HG03175 (cell line): Measurements from ENCODE around the gene SLC7A6.
"Not testable (repeated sequence)": the region's sequence is repeated elsewhere in the genome, so short reads cannot be mapped to it uniquely, and the experiment has no call there.

ENCODE experiments used
- ATAC-seq: cut with Tn5 transposase; IDR thresholded peaks from one replicate; pipeline ENCODE4 v1.9.1; 2021; ENCODE audit warnings: mild to moderate bottlenecking, moderate library complexity; ENCODE audit not compliant: unreplicated experiment

SLC7A6 gene

GRCh38 chr16:68281368-68282063, 17.2 kb downstream of the SLC7A6 start:
- no peak for ATAC-seq

GRCh38 chr16:68282064-68282452, 17.7 kb downstream of the SLC7A6 start:
- ATAC-seq, result no peak

- no peak for ATAC-seq
Observed at GRCh38 chr16:68283346-68283745, 19.0 kb downstream of the SLC7A6 start.

GRCh38 chr16:68283801-68284598, 19.7 kb downstream of the SLC7A6 start:
- peak; percentile 42 for ATAC-seq

GRCh38 chr16:68284847-68285246, 20.5 kb downstream of the SLC7A6 start:
- peak; percentile 57 for ATAC-seq

- no peak for ATAC-seq
Observed at GRCh38 chr16:68285683-68286082, 21.4 kb downstream of the SLC7A6 start.

- no peak for ATAC-seq
Observed at GRCh38 chr16:68286153-68287074, 22.1 kb downstream of the SLC7A6 start.

GRCh38 chr16:68287276-68288251, 23.2 kb downstream of the SLC7A6 start:
- ATAC-seq, result no peak

GRCh38 chr16:68288252-68288650, 23.9 kb downstream of the SLC7A6 start:
- no peak for ATAC-seq

GRCh38 chr16:68288796-68289195, 24.5 kb downstream of the SLC7A6 start:
- ATAC-seq, result not testable (repeated sequence)

- no peak for ATAC-seq
Observed at GRCh38 chr16:68289202-68289601, 24.9 kb downstream of the SLC7A6 start.

- peak; percentile 89 for ATAC-seq
Observed at GRCh38 chr16:68289621-68290329, 25.4 kb downstream of the SLC7A6 start.

- no peak for ATAC-seq
Observed at GRCh38 chr16:68290450-68290849, 26.1 kb downstream of the SLC7A6 start.

GRCh38 chr16:68291227-68291626, 26.9 kb downstream of the SLC7A6 start:
- ATAC-seq, result no peak

GRCh38 chr16:68292425-68292824, 28.1 kb downstream of the SLC7A6 start:
- ATAC-seq, result no peak

- ATAC-seq, result no peak
Observed at GRCh38 chr16:68296291-68296690, 32.0 kb downstream of the SLC7A6 start.

GRCh38 chr16:68296693-68297092, 32.4 kb downstream of the SLC7A6 start:
- ATAC-seq, result no peak

- no peak for ATAC-seq
Observed at GRCh38 chr16:68297908-68298307, 33.6 kb downstream of the SLC7A6 start.

- ATAC-seq, result no peak
Observed at GRCh38 chr16:68298312-68298711, 34.0 kb downstream of the SLC7A6 start.
